ENCODE results near the gene VPS72. TPM values are rescaled to one million over a fixed set of nuclear protein-coding genes. Genes with fewer than 3 reads are reported as not detected.

Gene VPS72
- total RNA-seq, 4 donors from 2014 or later = 17.2 to 38.3 (median 29.7) TPM

GRCh38 chr1:151132335-151133017, 57.5 kb downstream of the VPS72 start:
- 35 to 51% methylated on average over 18 to 23 of the region's 74 CpGs for WGBS, 2 donors
- Histone ChIP-seq H3K27me3 (no peaks in the 10 kb centered on the region), H3K4me3 (peak overlapping the region; percentile 30 to 61 (median 49)), H3K36me3 (peaks cover 0 to 17% (median 0%) of the 10 kb centered on the region in 3 donors), H3K27ac (peak overlapping the region in 2 of 4 donors; percentile 71 to 74), H3K4me1 (peaks cover 0 to 27% (median 16%) of the 10 kb centered on the region in 3 donors), H3K9me3 (no peaks in the 10 kb centered on the region)
- no peak for DNase-seq
- intact Hi-C loops (cut with DNase I) = loop anchor here (10.0 kb wide), 1 partner anchor 108 kb away; no protein-coding TSS in a partner anchor
- TF ChIP-seq CTCF (IDR thresholded peaks at IDR 0.05) = no peak
- TF ChIP-seq POLR2A (IDR thresholded peaks at IDR 0.05) = no peak

- WGBS, 2 donors = 25 to 34% methylated on average over 11 to 13 of the region's 39 CpGs
- Histone ChIP-seq H3K9me3 (no peaks in the 10 kb centered on the region), H3K27me3 (no peaks in the 10 kb centered on the region), H3K36me3 (peaks cover 0 to 15% (median 0%) of the 10 kb centered on the region in 3 donors), H3K27ac (peak overlapping the region in 3 of 4 donors; percentile 43 to 74 (median 71)), H3K4me1 (peaks cover 0 to 27% (median 16%) of the 10 kb centered on the region in 3 donors), H3K4me3 (peak overlapping the region; percentile 30 to 61 (median 49))
- DNase-seq = no peak
- intact Hi-C loops (cut with DNase I) = loop anchor here (10.0 kb wide), 1 partner anchor 107 kb away; no protein-coding TSS in a partner anchor
- TF ChIP-seq CTCF (IDR thresholded peaks at IDR 0.05) (no peak), POLR2A (IDR thresholded peaks at IDR 0.05) (no peak)
These were observed 58.2 kb downstream of the VPS72 start for GRCh38 chr1:151131701-151132334.

GRCh38 chr1:151130987-151131586, 58.9 kb downstream of the VPS72 start:
- peaks cover 0 to 8% (median 0%) of the 10 kb centered on the region in 3 donors for H3K36me3 ChIP-seq
- H3K9me3 ChIP-seq = no peaks in the 10 kb centered on the region
- peak; percentile 39 for DNase-seq
- peak overlapping the region; percentile 30 to 61 (median 49) for H3K4me3 ChIP-seq
- H3K27me3 ChIP-seq = no peaks in the 10 kb centered on the region
- 10 to 22% methylated on average over 25 to 35 of the region's 45 CpGs for WGBS, 2 donors
- intact Hi-C loops (cut with DNase I) = loop anchor here (10.0 kb wide), 1 partner anchor 106 kb away; no protein-coding TSS in a partner anchor
- peak overlapping the region; percentile 43 to 74 (median 64) for H3K27ac ChIP-seq
- peaks cover 0 to 27% (median 16%) of the 10 kb centered on the region in 3 donors for H3K4me1 ChIP-seq
- TF ChIP-seq POLR2A (IDR thresholded peaks at IDR 0.05) (peak in 2 of 4 donors; percentile 11 to 18), CTCF (IDR thresholded peaks at IDR 0.05) (no peak)

GRCh38 chr1:151128800-151129199, 61.2 kb downstream of the VPS72 start:
- TF ChIP-seq POLR2A (IDR thresholded peaks at IDR 0.05) = no peak
- TF ChIP-seq CTCF (IDR thresholded peaks at IDR 0.05) = no peak
- H3K27me3 ChIP-seq = no peaks in the 10 kb centered on the region
- peaks cover 0 to 27% (median 16%) of the 10 kb centered on the region in 3 donors for H3K4me1 ChIP-seq
- no peak overlapping the region for H3K4me3 ChIP-seq
- no peak for DNase-seq
- peaks cover 0 to 15% (median 0%) of the 10 kb centered on the region in 3 donors for H3K36me3 ChIP-seq
- intact Hi-C loops (cut with DNase I) = no loop called here
- H3K27ac ChIP-seq = no peak overlapping the region
- no peaks in the 10 kb centered on the region for H3K9me3 ChIP-seq
- WGBS, 2 donors = 84 to 94% methylated on average over 6 of the region's 6 CpGs

Other genes with a start within 250 kb of the VPS72 start
- 10 to 100 TPM; 18.2 to 72.7 (median 45.4) TPM for gene CERS2, start 215.4 kb downstream of the VPS72 start, total RNA-seq
- 1 to 10 TPM; 1.2 to 7.8 (median 4.4) TPM for gene ANXA9, start 207.9 kb downstream of the VPS72 start, total RNA-seq
- 10 to 100 TPM; 25.4 to 52.5 (median 37.1) TPM for gene MINDY1, start 183.3 kb downstream of the VPS72 start, total RNA-seq
- 10 to 100 TPM in 3 of 4 donors, 1 to 10 TPM in 1; 8.9 to 21.0 (median 15.9) TPM for gene PRUNE1, start 181.7 kb downstream of the VPS72 start, total RNA-seq
- 100 to 1,000 TPM in 1 of 4 donors, 10 to 100 TPM in 3; 52.7 to 168 (median 96.1) TPM for gene BNIPL, start 153.6 kb downstream of the VPS72 start, total RNA-seq
- 1 to 10 TPM in 3 of 4 donors, under 1 TPM in 1; 0.23 to 3.2 (median 2.3) TPM for gene C1orf56, start 142.4 kb downstream of the VPS72 start, total RNA-seq
- gene CDC42SE1, start 130.6 kb downstream of the VPS72 start, total RNA-seq = 100 to 1,000 TPM in 3 of 4 donors, 10 to 100 TPM in 1; 86.7 to 128 (median 115) TPM
- gene MLLT11, start 129.8 kb downstream of the VPS72 start, total RNA-seq = 1 to 10 TPM in 2 of 4 donors, under 1 TPM in 2; 0.38 to 1.6 (median 0.92) TPM
- gene GABPB2, start 119.4 kb downstream of the VPS72 start, total RNA-seq = 10 to 100 TPM in 3 of 4 donors, 1 to 10 TPM in 1; 7.1 to 15.8 (median 11.0) TPM
- 1 to 10 TPM in 3 of 4 donors, under 1 TPM in 1; 0.91 to 3.8 (median 2.0) TPM for gene SEMA6C, start 43.6 kb downstream of the VPS72 start, total RNA-seq
- gene TNFAIP8L2, start 33.5 kb downstream of the VPS72 start, total RNA-seq = 1 to 10 TPM in 2 of 4 donors, not detected in 2; 2.3 to 5.7 TPM
- gene LYSMD1, start 24.3 kb downstream of the VPS72 start, total RNA-seq = 1 to 10 TPM; 4.6 to 8.8 (median 5.9) TPM
- 10 to 100 TPM; 15.2 to 29.8 (median 18.5) TPM for gene SCNM1, start 24.1 kb downstream of the VPS72 start, total RNA-seq
- gene TMOD4, start 14.2 kb downstream of the VPS72 start, total RNA-seq = not detected
- 10 to 100 TPM; 21.5 to 49.2 (median 36.6) TPM for gene PIP5K1A, start 8.4 kb upstream of the VPS72 start, total RNA-seq
- 100 to 1,000 TPM in 3 of 4 donors, 10 to 100 TPM in 1; 78.2 to 117 (median 109) TPM for gene PSMD4, start 64.5 kb upstream of the VPS72 start, total RNA-seq
- 10 to 100 TPM; 16.5 to 28.5 (median 18.3) TPM for gene ZNF687, start 92.1 kb upstream of the VPS72 start, total RNA-seq
- gene PI4KB, start 137.2 kb upstream of the VPS72 start, total RNA-seq = 10 to 100 TPM; 34.0 to 63.4 (median 56.0) TPM
- gene RFX5, start 157.1 kb upstream of the VPS72 start, total RNA-seq = 10 to 100 TPM; 13.2 to 59.6 (median 24.5) TPM
- gene SELENBP1, start 182.5 kb upstream of the VPS72 start, total RNA-seq = 10 to 100 TPM in 3 of 4 donors, 1 to 10 TPM in 1; 6.3 to 38.3 (median 28.3) TPM
- gene PSMB4, start 209.4 kb upstream of the VPS72 start, total RNA-seq = 100 to 1,000 TPM; 114 to 203 (median 186) TPM

All from esophagus squamous epithelium (tissue), 5 donors.